ENCODE data around the gene SH3BP4.

SH3BP4 gene

GRCh38 chr2:235073868-235074413 is 122.1 kb downstream of the SH3BP4 start:
- H4K20me1 ChIP-seq (ENCODE audit: insufficient read depth, low read length): no peaks in the 10 kb centered on the region
- H3K4me3 ChIP-seq (ENCODE audit: low read length): no peak overlapping the region
- H3K9ac ChIP-seq (ENCODE audit: low read length): no peak overlapping the region
- no peak overlapping the region for H2AFZ ChIP-seq (ENCODE audit: low read depth, low read length)
- H3K4me2 ChIP-seq (ENCODE audit: low read length): no peak overlapping the region
- H3K36me3 ChIP-seq (replicated peaks; ENCODE audit: low read depth, low read length): no peaks in the 10 kb centered on the region
- H3K79me2 ChIP-seq (ENCODE audit: low read length): no peaks in the 10 kb centered on the region
- H3K9me3 ChIP-seq (ENCODE audit: insufficient read depth, low read length): no peaks in the 10 kb centered on the region
- TF ChIP-seq CTCF (IDR thresholded peaks at IDR 0.05; ENCODE audit: low read depth, low read length) (no peak), EZH2phosphoT487 (IDR thresholded peaks at IDR 0.05; ENCODE audit: low read depth) (no peak)
- no peaks in the 10 kb centered on the region for H3K27me3 ChIP-seq (ENCODE audit: low read depth, low read length)
- H3K27ac ChIP-seq (ENCODE audit: low read length): no peak overlapping the region
- H3K4me1 ChIP-seq (ENCODE audit: low read length): no peaks in the 10 kb centered on the region

- Histone ChIP-seq H3K79me2 (ENCODE audit: low read length) (no peaks in the 10 kb centered on the region), H3K36me3 (replicated peaks; ENCODE audit: low read depth, low read length) (no peaks in the 10 kb centered on the region), H3K27ac (ENCODE audit: low read length) (no peak overlapping the region), H3K9me3 (ENCODE audit: insufficient read depth, low read length) (no peaks in the 10 kb centered on the region), H3K9ac (ENCODE audit: low read length) (no peak overlapping the region), H3K4me3 (ENCODE audit: low read length) (no peak overlapping the region), H3K27me3 (ENCODE audit: low read depth, low read length) (no peaks in the 10 kb centered on the region), H4K20me1 (ENCODE audit: insufficient read depth, low read length) (no peaks in the 10 kb centered on the region), H2AFZ (ENCODE audit: low read depth, low read length) (no peak overlapping the region), H3K4me1 (ENCODE audit: low read length) (no peaks in the 10 kb centered on the region), H3K4me2 (ENCODE audit: low read length) (no peak overlapping the region)
- TF ChIP-seq CTCF (IDR thresholded peaks at IDR 0.05; ENCODE audit: low read depth, low read length) (no peak), EZH2phosphoT487 (IDR thresholded peaks at IDR 0.05; ENCODE audit: low read depth) (no peak)
These were observed 125.2 kb downstream of the SH3BP4 start for GRCh38 chr2:235077046-235077445.

- Histone ChIP-seq H3K36me3 (replicated peaks; ENCODE audit: low read depth, low read length) (no peaks in the 10 kb centered on the region), H4K20me1 (ENCODE audit: insufficient read depth, low read length) (no peaks in the 10 kb centered on the region), H3K9me3 (ENCODE audit: insufficient read depth, low read length) (no peaks in the 10 kb centered on the region), H3K79me2 (ENCODE audit: low read length) (no peaks in the 10 kb centered on the region), H3K4me1 (ENCODE audit: low read length) (no peaks in the 10 kb centered on the region), H3K27me3 (ENCODE audit: low read depth, low read length) (no peaks in the 10 kb centered on the region), H2AFZ (ENCODE audit: low read depth, low read length) (no peak overlapping the region), H3K27ac (ENCODE audit: low read length) (no peak overlapping the region), H3K9ac (ENCODE audit: low read length) (no peak overlapping the region), H3K4me2 (ENCODE audit: low read length) (no peak overlapping the region), H3K4me3 (ENCODE audit: low read length) (no peak overlapping the region)
- TF ChIP-seq CTCF (IDR thresholded peaks at IDR 0.05; ENCODE audit: low read depth, low read length) (no peak), EZH2phosphoT487 (IDR thresholded peaks at IDR 0.05; ENCODE audit: low read depth) (no peak)
These were observed 126.4 kb downstream of the SH3BP4 start for GRCh38 chr2:235078182-235078581.

GRCh38 chr2:235078914-235079472 is 127.2 kb downstream of the SH3BP4 start:
- no peak overlapping the region for H3K4me2 ChIP-seq (ENCODE audit: low read length)
- H2AFZ ChIP-seq (ENCODE audit: low read depth, low read length): no peak overlapping the region
- no peak for TF ChIP-seq EZH2phosphoT487 (IDR thresholded peaks at IDR 0.05; ENCODE audit: low read depth)
- TF ChIP-seq CTCF (IDR thresholded peaks at IDR 0.05; ENCODE audit: low read depth, low read length): no peak
- H3K9ac ChIP-seq (ENCODE audit: low read length): no peak overlapping the region
- no peaks in the 10 kb centered on the region for H4K20me1 ChIP-seq (ENCODE audit: insufficient read depth, low read length)
- H3K27me3 ChIP-seq (ENCODE audit: low read depth, low read length): no peaks in the 10 kb centered on the region
- H3K27ac ChIP-seq (ENCODE audit: low read length): no peak overlapping the region
- no peaks in the 10 kb centered on the region for H3K9me3 ChIP-seq (ENCODE audit: insufficient read depth, low read length)
- no peaks in the 10 kb centered on the region for H3K36me3 ChIP-seq (replicated peaks; ENCODE audit: low read depth, low read length)
- H3K79me2 ChIP-seq (ENCODE audit: low read length): no peaks in the 10 kb centered on the region
- no peak overlapping the region for H3K4me3 ChIP-seq (ENCODE audit: low read length)
- no peaks in the 10 kb centered on the region for H3K4me1 ChIP-seq (ENCODE audit: low read length)
